K562 (cell line): ENCODE measurements around the gene ICAM3. TPM values are rescaled to one million over a fixed set of nuclear protein-coding genes. Genes with fewer than 3 reads are reported as not detected.

ENCODE experiments used
- ATAC-seq: fragments of 200-7000 bp; cut with Tn5 transposase; 3 replicates; pipeline ENCODE4 v1.9.1; 2020; ENCODE audit warnings: moderate library complexity
- BruUV-seq: library from RNA; stranded (reverse); fragments of 400-500 nt; replicated peaks from 2 replicates; lab custom pipeline; 2021; lab: Mats Ljungman, UMichigan
- CTCF ChIA-PET: fragments of 300-600 bp; formaldehyde crosslinking; extraction: SDS; loops from one replicate; lab custom pipeline; 2021; ENCODE audit warnings: low intra/inter-chr PET ratio; lab: Yijun Ruan, JAX
- POLR2A ChIA-PET: fragments of 300-600, 350-650 bp; sonication (Branson Sonifier 250); formaldehyde crosslinking; extraction: SDS; loops from one replicate; lab custom pipeline; 2021; ENCODE audit warnings: antibody characterized with exemption, inconsistent platforms; lab: Yijun Ruan, JAX
- DNase-seq, 4 experiments: peaks; one replicate each; pipeline versions ENCODE4 v3.0.0 to v3.0.0-alpha.2; 2011 to 2018; ENCODE audit warnings: low spot score in 3 of 4, mixed read lengths in 3 of 4; ENCODE audit errors: extremely low read depth in 1 of 4
- FAIRE-seq: peaks from 2 replicates; lab custom pipeline; 2011; peaks lifted over from hg19 to GRCh38; lab: Jason Lieb, UNC
- H2AFZ ChIP-seq: 2 replicates; pipeline ENCODE4 v1.6.0; 2011; ENCODE audit warnings: low read depth, low read length, control low read depth, inconsistent platforms
- H3K27ac ChIP-seq: fragments of 200-600 bp; 3 replicates; pipeline ENCODE4 v1.8.0; 2011; ENCODE audit warnings: low read depth, mild to moderate bottlenecking, control low read depth, inconsistent platforms, low read length, moderate library complexity, mixed read lengths; ENCODE audit errors: extremely low read depth
- H3K27me3 ChIP-seq, 2 experiments: fragments of 300-600 bp in 1 of 2; 2 replicates in 1 of 2; 3 replicates in 1 of 2; pipeline versions ENCODE4 v1.6.0 to v1.8.0; 2011; ENCODE audit warnings: inconsistent platforms in 2 of 2, low read length in 2 of 2, mild to moderate bottlenecking in 1 of 2, mixed read lengths in 1 of 2, moderate library complexity in 1 of 2; ENCODE audit not compliant: control insufficient read depth in 2 of 2, insufficient read depth in 2 of 2
- H3K36me3 ChIP-seq: fragments of 300-600 bp; 3 replicates; pipeline ENCODE4 v1.8.0; 2011; ENCODE audit warnings: mild to moderate bottlenecking, low read length, inconsistent platforms; ENCODE audit not compliant: control insufficient read depth, insufficient read depth
- H3K4me1 ChIP-seq, 2 experiments: fragments of 200-600 bp in 1 of 2; replicated peaks in 1 of 2; 2 replicates in 1 of 2; 3 replicates in 1 of 2; pipeline versions ENCODE4 v1.5.1 to v1.8.0; 2011; ENCODE audit warnings: inconsistent platforms in 2 of 2, low read length in 2 of 2, mild to moderate bottlenecking in 1 of 2, mixed read lengths in 1 of 2, moderate library complexity in 1 of 2; ENCODE audit not compliant: control insufficient read depth in 2 of 2, insufficient read depth in 2 of 2
- H3K4me2 ChIP-seq: 2 replicates; pipeline ENCODE4 v1.6.1; 2011; ENCODE audit warnings: low read length, control low read depth, inconsistent platforms, mixed read lengths; ENCODE audit not compliant: insufficient read depth
- H3K4me3 ChIP-seq: fragments of 200-600 bp; sonication (generic), shearing (Covaris generic); 2 replicates; pipeline ENCODE4 v1.5.1; 2016; ENCODE audit warnings: control low read depth, inconsistent platforms
- H3K79me2 ChIP-seq: fragments of 200-600 bp; 3 replicates; pipeline ENCODE4 v1.8.0; 2011; ENCODE audit warnings: low read length, inconsistent platforms; ENCODE audit not compliant: control insufficient read depth, insufficient read depth
- H3K9ac ChIP-seq, 2 experiments: 2 replicates each; pipeline versions ENCODE4 v1.6.0 to v1.6.1; 2011; ENCODE audit warnings: low read depth in 2 of 2, low read length in 2 of 2, control low read depth in 1 of 2, inconsistent platforms in 1 of 2, mild to moderate bottlenecking in 1 of 2, mixed read lengths in 1 of 2; ENCODE audit not compliant: insufficient read depth in 1 of 2
- H3K9me1 ChIP-seq: one replicate; pipeline ENCODE4 v1.6.0; 2011; ENCODE audit warnings: inconsistent platforms, mild to moderate bottlenecking, low read length, moderate library complexity; ENCODE audit not compliant: control insufficient read depth, insufficient read depth
- H3K9me3 ChIP-seq: replicated peaks from 2 replicates; pipeline ENCODE4 v1.5.1; 2011; ENCODE audit warnings: low read depth, low read length, inconsistent platforms; ENCODE audit not compliant: control insufficient read depth, insufficient read depth
- H4K20me1 ChIP-seq: replicated peaks from 2 replicates; pipeline ENCODE4 v1.6.1; 2011; ENCODE audit warnings: low read length, inconsistent platforms, mixed read lengths; ENCODE audit not compliant: control insufficient read depth, insufficient read depth
- ESRRA ChIP-seq: fragments of 450-650 bp; IDR thresholded peaks from 2 replicates; pipeline ENCODE4 v1.6.1; 2014; ENCODE audit warnings: low read depth, mild to moderate bottlenecking, moderate library complexity, borderline replicate concordance
- FOXA3 ChIP-seq, 2 experiments: fragments of 450-650 bp in 1 of 2; sonication (generic) in 1 of 2; formaldehyde crosslinking; IDR thresholded peaks in 1 of 2; conservative IDR thresholded peaks in 1 of 2; 2 replicates each; pipeline versions ENCODE4 v1.4.0 to v1.8.0; 2020 to 2022; ENCODE audit warnings: mild to moderate bottlenecking in 2 of 2, missing genetic modification reagents in 1 of 2
- HES1 ChIP-seq: fragments of 450-650 bp; IDR thresholded peaks from 2 replicates; pipeline ENCODE4 v1.6.1; 2016; ENCODE audit warnings: low read depth, mild to moderate bottlenecking, moderate library complexity
- HMG20B ChIP-seq: fragments of 250-450 bp; sonication (Bioruptor Pico); IDR thresholded peaks from 2 replicates; pipeline ENCODE4 v1.5.0; 2021; ENCODE audit warnings: mild to moderate bottlenecking
- KLF1 ChIP-seq: fragments of 450-650 bp; IDR thresholded peaks from 2 replicates; pipeline ENCODE4 v1.6.1; 2016; ENCODE audit warnings: missing genetic modification characterization, missing compliant biosample characterization
- MEF2A ChIP-seq: IDR thresholded peaks from 2 replicates; pipeline ENCODE4 v1.6.1; 2011; ENCODE audit warnings: low read depth, mild to moderate bottlenecking, low read length, moderate library complexity; ENCODE audit not compliant: control insufficient read depth
- NR3C1 ChIP-seq: sonication (generic); formaldehyde crosslinking; IDR thresholded peaks from 2 replicates; pipeline ENCODE4 v1.8.1; 2022; ENCODE audit warnings: missing genetic modification reagents
- SMARCC2 ChIP-seq: fragments of 450-650 bp; IDR thresholded peaks from 2 replicates; pipeline ENCODE4 v1.6.1; 2017; ENCODE audit warnings: antibody characterized with exemption, moderate library complexity, mild to moderate bottlenecking, low read depth
- ZNF217 ChIP-seq: sonication (generic); formaldehyde crosslinking; IDR thresholded peaks from 2 replicates; pipeline ENCODE4 v1.8.0; 2022; ENCODE audit warnings: mild to moderate bottlenecking, missing genetic modification reagents
- ZNF41 ChIP-seq: fragments of 250-450 bp; sonication (Bioruptor Pico); conservative IDR thresholded peaks from 2 replicates; pipeline ENCODE4 v1.4.0; 2020; ENCODE audit warnings: mild to moderate bottlenecking
- WGBS: fragments of 100-300 bp; shearing (Covaris generic); methylation state at CpG from one replicate; pipeline ENCODE4 v1.1.6; 2016; ENCODE audit warnings: low coverage, mixed read lengths; ENCODE audit not compliant: insufficient coverage; ENCODE audit errors: missing lambda C conversion rate; 5-methylcytosine and 5-hydroxymethylcytosine counted together
- in situ Hi-C: fragments of 300-500 bp; cut with MboI; formaldehyde crosslinking; loops from 4 replicates; pipeline ENCODE4 v1.15.0; 2018; ENCODE audit warnings: inconsistent platforms, mixed read lengths
- intact Hi-C: fragments of 100-400 bp; cut with micrococcal nuclease; formaldehyde crosslinking; loops from 2 replicates; pipeline ENCODE4 v1.14.2; 2022
- polyA plus RNA-seq, 8 experiments: library from polyadenylated mRNA; depleted of rRNA in 4 of 8; stranded (reverse) in 5 of 8; unstranded in 3 of 8; fragments of >200 nt; fragmentation: Nextera tagmentation in 2 of 8; fragmentation: Illumina TruSeq in 1 of 8; extraction: Ambion mirVana in 2 of 8; extraction: Trizol in 1 of 8; gene quantifications; 2 replicates each; pipeline versions ENCODE4 v1.2.1 to v1.2.3, GENCODE V29; 2011 to 2014; ENCODE audit warnings: inconsistent platforms in 1 of 8, missing spikeins in 1 of 8
- total RNA-seq, 7 experiments: library from RNA; depleted of rRNA in 6 of 7; stranded (reverse); fragments of >200 nt in 6 of 7; fragmentation: Illumina TruSeq in 2 of 7; extraction: Trizol in 2 of 7; gene quantifications; 2 replicates each; pipeline versions ENCODE4 v1.2.1 to v1.2.3, GENCODE V29; 2011 to 2021; ENCODE audit warnings: low replicate concordance in 1 of 7

ICAM3 gene
- total and polyA plus RNA-seq, 9 of the 15 experiments (the other 6 are each of a cell fraction or from before 2014, with no cell fraction given): 6.5 to 39.5 (median 24.2) TPM

GRCh38 chr19:10327793-10328192 lies 11.6 kb downstream of the ICAM3 start:
- DNase-seq: no peak
- no peak for FAIRE-seq
- no peak for ATAC-seq
- H3K9me3 ChIP-seq: no peaks in the 10 kb centered on the region
- H4K20me1 ChIP-seq: peaks cover 8% of the 10 kb centered on the region; the same call in 1 of the 2 replicates
- no peak overlapping the region for H2AFZ ChIP-seq
- H3K9ac ChIP-seq: peak overlapping the region in 1 of 2 experiments; percentile 32; a peak in 2 of 4 replicates
- TF ChIP-seq MEF2A (no peak), ESRRA (no peak), FOXA3 (CRISPR knock-in tag; conservative IDR thresholded peaks at IDR 0.05 in 1 of 2, IDR thresholded peaks at IDR 0.05 in 1 of 2) (no peak)
- CTCF ChIA-PET: no interaction called here
- 93% methylated on average over 7 of the region's 7 CpGs for WGBS
- in situ Hi-C loops: no loop called here
- BruUV-seq: no TSS peak
- no peak overlapping the region for H3K27ac ChIP-seq
- H3K4me3 ChIP-seq: no peak overlapping the region
- H3K4me2 ChIP-seq: no peak overlapping the region
- peaks cover 92% of the 10 kb centered on the region for H3K36me3 ChIP-seq
- H3K79me2 ChIP-seq: peaks cover 53% of the 10 kb centered on the region
- POLR2A ChIA-PET: interaction anchor here (0.6 to 1.8 kb wide), 4 partner anchors 9 to 29 kb away, joined by 3 to 7 read pairs (median 4); no protein-coding TSS in a partner anchor
- H3K4me1 ChIP-seq: peaks cover 7 to 36% of the 10 kb centered on the region in 2 experiments; a peak in 4 of 5 replicates
- intact Hi-C loops: no loop called here
- no peaks in the 10 kb centered on the region for H3K9me1 ChIP-seq
- no peaks in the 10 kb centered on the region for H3K27me3 ChIP-seq

- CTCF ChIA-PET: no interaction called here
Measured at GRCh38 chr19:10325732-10326131, 13.7 kb downstream of the ICAM3 start.

More at GRCh38 chr19:10325732-10326131, 13.7 kb downstream of the ICAM3 start:
- Histone ChIP-seq H3K4me3 (no peak overlapping the region), H3K36me3 (peaks cover 98% of the 10 kb centered on the region), H2AFZ (no peak overlapping the region), H3K27ac (no peak overlapping the region), H3K27me3 (no peaks in the 10 kb centered on the region), H3K9me1 (no peaks in the 10 kb centered on the region), H3K79me2 (peaks cover 34% of the 10 kb centered on the region), H4K20me1 (no peaks in the 10 kb centered on the region), H3K9me3 (no peaks in the 10 kb centered on the region), H3K4me1 (peaks cover 0 to 45% of the 10 kb centered on the region in 2 experiments; a peak in 2 of 5 replicates), H3K9ac (no peak overlapping the region), H3K4me2 (no peak overlapping the region)
- intact Hi-C loops: no loop called here
- in situ Hi-C loops: no loop called here
- DNase-seq (no peak), FAIRE-seq (no peak), ATAC-seq (no peak)
- POLR2A ChIA-PET: interaction anchor here (0.6 to 1.9 kb wide), 4 partner anchors 9 to 75 kb away, joined by 3 to 10 read pairs (median 3); partner anchors contain the start of gene FDX2
- 91% methylated on average over 8 of the region's 8 CpGs for WGBS
- no TSS peak for BruUV-seq
- TF ChIP-seq ZNF41 (CRISPR knock-in tag): no peak
- no peak for TF ChIP-seq KLF1 (tag)
- no peak for TF ChIP-seq NR3C1 (CRISPR knock-in tag)
- TF ChIP-seq SMARCC2: no peak
- no peak for TF ChIP-seq ZNF217 (CRISPR knock-in tag)
- no peak for TF ChIP-seq HMG20B (CRISPR knock-in tag)
- TF ChIP-seq HES1: no peak
